Stimulated activated CD4-positive, alpha-beta T cell treated with anti-CD3 and anti-CD28 coated beads, Interleukin-12 subunit alpha, Interleukin-12 subunit beta, amount 100 ng/mL, for 24 hours (primary cell): ENCODE data around the gene TOB1.
A peak's percentile ranks its signal among the peaks of the same experiment; 100 is the strongest.

Experiments used
- DNase-seq, 2 experiments: peaks; one replicate each; pipeline ENCODE4 v3.0.0-alpha.2; 2020; ENCODE audit warnings: low read depth in 2 of 2

TOB1 gene

DNA sequence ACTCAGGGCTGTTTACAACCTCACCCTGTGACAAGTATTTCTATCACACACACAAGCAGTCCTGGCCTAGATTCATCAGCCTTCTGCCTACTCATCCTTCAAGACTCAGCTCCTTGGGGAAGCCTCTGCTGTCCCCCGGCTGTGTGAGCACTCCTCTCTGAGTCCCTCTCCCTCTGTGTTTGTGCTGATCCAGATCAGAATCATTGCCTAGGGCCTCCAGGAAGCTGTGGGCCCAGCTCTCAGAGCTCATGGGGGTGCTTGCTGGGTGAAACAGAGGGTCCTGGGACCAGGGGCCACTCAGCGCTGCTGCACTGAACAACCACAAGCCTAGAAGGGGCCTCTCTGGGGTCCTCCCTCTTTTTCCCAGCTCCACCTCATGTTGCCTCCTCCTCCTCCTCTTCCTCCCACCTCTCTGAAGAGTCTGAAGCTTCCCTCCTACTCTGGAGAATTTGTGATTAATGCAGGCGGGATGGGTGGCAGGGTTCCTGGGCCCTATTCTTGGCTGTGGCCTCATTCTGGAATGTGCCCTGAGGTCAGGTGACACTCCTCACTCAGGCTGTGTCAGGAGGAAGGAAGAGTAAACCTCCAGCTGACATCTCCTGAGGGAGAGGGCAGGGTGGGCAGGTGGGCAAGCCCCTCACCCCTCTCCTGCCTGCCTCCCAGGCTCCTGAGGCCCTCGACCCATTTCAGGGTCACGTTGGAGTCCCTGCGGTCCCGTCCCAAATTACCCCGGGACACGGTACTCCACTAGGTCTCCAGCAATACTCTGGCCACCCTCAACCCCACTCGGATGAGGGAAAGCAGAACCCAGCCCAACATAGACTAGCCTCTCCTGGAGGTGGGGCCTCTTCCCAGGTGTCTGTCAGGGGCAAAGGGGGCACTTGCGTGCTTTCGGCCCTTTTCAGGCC is 20.7 kb downstream of the TOB1 start:
- no peak for DNase-seq

DNA sequence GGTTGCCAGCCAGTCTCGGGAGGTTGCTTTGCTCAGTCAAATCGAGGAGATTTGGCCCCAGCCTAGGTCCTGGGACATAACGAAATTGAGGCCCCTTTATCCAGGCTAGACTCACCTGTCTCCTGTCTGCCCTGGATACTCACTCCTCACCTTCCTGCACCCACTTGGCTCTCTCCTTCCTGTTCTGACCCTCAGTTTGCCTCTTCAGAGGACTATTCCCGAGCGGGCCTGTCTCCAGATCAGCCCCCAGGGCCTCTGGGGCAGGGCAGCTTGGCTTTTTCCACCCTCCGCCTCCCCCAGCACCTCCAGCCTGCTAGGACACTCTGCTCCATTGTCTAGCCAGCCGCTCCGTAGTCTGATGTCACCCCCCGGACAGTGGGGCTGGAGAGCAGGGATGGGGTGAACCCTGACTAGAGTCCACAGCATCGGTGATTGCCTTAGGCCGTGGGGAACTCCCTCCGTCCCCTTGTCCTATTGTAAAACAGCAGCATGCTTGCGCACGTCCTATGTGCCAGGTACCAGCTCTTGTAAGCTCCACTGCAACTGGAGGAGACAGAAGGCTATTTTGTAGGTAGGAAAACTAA is 21.9 kb downstream of the TOB1 start:
- DNase-seq, result no peak

DNA sequence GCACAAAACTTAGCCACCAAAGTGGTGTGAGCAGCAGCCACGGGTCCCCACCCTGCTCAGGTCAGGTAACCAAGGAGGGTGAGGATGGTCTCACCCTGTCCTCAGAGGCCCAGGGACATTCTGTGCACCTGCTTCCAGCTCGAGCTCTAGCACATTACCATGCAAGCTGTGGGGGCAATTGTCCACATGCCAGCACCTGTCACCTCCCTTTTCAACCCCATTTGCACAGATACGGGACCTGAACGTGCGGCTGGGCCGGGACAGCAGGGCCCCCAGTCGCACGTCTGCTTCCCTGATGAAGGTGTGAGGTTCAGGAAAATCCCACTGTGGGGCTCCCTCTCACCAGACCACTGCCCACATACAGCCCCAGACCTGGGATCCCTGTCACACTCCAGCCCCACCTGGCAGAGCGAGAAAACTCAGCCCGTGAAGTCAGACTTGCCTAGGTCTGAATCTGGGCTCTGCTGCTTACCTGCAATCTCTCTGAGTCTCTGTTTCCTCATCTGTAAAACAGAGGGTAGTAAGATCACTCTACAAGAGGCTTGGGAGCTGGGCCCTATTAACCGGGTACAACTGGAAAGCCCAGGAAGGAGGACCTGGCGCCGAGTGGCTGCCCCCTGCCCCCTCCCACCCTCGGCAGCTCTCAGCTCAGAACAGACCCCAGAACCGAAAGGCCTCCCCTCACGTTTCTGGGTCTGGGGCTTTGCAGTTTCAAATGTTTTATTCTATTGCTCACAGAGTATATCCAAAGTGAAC is 22.8 kb downstream of the TOB1 start:
- no peak for DNase-seq

DNA sequence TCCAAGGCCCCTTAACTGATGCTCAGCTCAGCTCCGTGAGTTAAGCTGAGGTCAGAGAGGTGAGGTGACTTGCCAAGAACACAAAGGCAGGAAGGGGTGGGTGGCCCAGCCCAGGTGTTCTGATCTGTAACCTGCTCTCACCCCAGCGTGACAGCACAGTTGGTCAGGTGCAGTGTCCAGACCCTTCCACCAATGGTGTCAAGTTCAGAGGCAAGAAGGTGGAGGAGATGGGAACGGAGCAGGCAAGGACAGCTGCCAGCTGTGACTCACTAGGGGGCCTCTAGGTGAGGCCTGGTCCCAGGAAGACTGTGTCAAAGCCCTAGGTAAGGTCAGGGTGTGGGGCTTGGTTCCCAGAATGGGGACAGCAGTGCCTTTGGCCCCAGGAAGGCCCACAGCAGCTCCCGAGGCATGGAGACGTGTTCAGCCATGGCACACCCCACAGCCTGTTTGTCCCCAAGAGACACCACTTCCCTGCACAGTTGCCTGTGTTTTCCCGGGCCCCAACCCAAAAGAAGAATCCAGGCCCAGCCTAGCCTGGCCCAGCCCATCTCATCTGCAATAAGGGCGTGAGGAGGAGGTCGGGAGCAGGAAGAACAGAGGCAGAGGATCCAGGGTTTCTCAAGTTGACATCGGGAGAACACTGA is 23.5 kb downstream of the TOB1 start:
- no peak for DNase-seq

DNA sequence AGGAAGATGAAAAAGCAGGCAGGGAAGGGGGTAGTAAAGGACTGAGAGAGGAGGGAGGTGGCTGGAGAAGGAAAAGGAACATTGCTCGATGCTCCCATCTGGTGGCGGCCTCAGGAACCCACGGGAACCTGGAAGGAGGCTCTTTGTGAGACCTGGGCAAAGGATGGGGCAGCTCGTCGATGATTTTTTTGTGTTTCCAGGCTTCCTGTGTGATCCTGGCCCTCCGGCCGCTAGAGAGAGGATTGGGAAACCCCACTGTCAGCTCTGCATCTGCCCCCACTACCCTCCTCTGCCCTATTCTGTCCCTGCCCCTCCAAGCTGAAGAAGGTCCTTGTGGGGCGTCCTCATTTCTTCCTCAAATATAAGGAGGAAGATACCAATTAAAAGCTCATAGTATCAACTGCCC is 24.2 kb downstream of the TOB1 start:
- DNase-seq, result peak in 1 of 2 experiments; percentile 50

DNA sequence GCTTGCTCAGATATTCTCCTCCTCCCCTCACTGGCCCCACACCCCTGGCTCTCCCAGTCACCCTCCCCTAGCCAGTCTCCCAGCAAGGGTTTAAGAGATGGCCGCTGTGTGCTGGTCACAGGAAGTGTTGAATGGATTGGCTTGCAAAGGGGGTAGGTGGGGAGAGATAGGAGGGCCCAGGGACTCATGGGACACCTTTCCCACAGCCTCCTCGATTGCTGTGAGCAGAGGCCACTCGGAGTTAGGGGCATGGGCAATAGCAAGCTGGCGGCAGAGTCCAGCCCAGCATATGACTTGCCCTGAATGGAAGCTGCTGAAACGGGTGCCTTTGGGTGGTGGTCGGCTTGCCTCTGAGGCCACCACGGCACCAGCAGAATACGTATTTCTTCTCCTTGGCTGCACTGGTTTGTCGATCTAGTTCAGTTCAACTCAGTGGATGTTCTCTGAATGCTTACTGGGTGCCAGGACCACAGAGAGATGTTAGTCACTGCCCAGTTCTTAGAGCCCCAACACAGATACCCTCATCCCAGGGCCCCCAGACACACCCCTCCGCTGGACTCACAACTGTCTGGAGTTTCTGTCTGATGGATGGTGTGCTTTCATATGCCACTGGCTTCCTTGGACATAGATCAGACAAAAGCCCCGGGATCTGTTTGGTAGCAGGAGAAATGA is 24.7 kb downstream of the TOB1 start:
- DNase-seq, result no peak

DNA sequence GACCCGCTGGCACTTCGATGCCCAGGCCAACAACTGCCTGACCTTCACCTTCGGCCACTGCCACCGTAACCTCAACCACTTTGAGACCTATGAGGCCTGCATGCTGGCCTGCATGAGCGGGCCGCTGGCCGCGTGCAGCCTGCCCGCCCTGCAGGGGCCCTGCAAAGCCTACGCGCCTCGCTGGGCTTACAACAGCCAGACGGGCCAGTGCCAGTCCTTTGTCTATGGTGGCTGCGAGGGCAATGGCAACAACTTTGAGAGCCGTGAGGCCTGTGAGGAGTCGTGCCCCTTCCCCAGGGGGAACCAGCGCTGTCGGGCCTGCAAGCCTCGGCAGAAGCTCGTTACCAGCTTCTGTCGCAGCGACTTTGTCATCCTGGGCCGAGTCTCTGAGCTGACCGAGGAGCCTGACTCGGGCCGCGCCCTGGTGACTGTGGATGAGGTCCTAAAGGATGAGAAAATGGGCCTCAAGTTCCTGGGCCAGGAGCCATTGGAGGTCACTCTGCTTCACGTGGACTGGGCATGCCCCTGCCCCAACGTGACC is 25.8 kb downstream of the TOB1 start:
- DNase-seq, result no peak

DNA sequence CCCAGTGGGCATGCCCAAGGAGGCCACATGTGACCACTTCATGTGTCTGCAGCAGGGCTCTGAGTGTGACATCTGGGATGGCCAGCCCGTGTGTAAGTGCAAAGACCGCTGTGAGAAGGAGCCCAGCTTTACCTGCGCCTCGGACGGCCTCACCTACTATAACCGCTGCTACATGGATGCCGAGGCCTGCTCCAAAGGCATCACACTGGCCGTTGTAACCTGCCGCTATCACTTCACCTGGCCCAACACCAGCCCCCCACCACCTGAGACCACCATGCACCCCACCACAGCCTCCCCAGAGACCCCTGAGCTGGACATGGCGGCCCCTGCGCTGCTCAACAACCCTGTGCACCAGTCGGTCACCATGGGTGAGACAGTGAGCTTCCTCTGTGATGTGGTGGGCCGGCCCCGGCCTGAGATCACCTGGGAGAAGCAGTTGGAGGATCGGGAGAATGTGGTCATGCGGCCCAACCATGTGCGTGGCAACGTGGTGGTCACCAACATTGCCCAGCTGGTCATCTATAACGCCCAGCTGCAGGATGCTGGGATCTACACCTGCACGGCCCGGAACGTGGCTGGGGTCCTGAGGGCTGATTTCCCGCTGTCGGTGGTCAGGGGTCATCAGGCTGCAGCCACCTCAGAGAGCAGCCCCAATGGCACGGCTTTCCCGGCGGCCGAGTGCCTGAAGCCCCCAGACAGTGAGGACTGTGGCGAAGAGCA is 26.4 kb downstream of the TOB1 start:
- DNase-seq, result no peak

DNA sequence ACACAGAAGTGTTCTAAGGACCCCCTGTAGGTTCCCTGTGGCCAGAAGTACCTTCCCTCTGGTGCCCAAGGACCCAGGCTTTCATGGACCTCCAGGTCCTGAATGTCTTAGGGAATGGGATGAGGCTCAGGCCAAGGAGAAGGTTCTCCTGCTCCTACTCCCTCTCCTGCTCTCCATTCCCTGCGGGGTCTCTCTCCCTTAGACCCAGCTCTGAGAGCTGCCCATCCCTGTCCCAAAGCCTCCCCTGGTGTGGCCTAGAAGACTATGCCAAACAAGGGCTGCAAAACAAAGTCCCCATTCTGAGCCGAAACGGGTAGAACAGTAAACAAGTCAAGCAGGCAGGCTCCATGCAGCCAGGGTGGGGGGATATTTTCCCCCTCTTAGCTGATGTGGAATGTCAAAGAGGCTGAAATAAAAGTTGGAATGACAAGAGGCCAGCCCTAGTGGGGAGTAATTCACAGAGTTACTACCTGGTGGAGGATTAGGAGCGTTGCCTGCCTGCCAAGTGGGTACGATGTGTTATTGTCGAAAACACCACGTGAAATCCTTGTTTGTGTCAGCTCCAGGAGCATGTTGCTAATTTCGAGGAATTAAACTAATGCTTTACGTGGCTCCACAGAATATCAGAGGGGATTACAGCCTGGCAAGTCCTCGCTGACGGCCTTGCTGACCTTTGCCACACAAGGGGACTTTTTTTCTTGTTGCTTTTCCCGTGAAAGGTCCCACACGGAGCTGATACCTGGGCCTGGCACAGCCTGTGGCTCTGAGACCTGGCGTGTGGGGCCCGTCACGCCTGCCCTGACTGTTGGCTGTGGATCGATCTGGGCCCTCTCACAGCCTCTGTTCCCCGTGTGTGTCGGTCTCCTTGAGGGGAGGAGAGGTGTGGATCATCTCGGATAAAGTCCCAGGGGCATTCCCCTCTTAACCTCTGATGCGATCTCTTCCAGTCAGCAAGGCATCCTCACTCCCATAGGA is 27.9 kb downstream of the TOB1 start:
- DNase-seq, result no peak

DNA sequence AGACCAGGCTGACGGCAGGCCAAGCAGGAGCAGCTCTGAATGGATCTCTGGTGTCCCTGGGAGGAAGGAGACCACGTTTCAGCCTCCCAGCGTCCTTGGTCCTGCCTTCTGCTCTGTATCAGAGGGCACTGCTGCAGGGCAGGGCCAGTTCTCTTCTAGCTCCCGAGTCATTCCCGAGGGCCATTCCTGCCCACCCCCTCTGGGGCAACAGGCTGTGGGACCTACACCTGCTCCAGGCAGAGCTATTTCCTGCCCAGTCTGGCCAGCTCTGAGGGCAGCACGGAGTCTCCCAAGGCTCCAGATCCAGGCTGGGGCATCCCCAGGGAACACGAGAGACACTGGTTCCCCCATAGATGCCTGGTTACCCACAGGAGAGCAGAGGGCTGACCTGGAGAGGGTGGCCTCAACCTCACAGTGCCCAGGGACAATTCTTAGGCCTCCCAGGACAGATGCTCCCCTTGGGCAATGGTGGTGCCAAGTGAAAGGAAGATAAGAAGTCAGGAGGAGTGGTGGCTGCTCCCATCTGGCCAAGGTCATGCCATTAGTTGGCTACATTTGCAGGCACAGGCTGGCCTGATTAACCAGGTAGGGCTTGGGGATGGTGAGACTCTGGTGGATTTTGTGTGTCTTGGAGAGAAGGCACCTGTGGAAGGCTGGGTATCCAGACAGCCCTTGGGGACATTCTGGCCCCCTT is 28.7 kb downstream of the TOB1 start:
- no peak for DNase-seq

DNA sequence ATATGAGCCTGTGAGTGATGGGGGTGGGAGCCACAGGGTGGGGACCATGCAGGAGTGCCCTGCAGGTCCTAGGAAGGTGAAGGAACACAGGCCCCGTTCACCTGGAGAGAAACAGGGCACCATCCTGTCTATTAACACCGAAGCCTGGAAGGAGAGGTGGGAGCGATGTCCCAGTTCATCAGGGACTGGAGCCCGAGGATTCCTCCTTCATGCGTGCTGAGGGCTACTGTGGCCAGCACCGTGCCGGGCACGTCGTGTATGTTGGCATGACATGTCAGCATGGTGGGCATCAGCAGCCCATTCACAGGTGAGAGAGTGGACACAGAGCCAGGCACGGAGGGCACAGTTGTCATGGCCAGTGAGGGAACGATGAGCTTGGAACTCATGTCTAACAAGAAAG is 29.3 kb downstream of the TOB1 start:
- DNase-seq, result no peak

DNA sequence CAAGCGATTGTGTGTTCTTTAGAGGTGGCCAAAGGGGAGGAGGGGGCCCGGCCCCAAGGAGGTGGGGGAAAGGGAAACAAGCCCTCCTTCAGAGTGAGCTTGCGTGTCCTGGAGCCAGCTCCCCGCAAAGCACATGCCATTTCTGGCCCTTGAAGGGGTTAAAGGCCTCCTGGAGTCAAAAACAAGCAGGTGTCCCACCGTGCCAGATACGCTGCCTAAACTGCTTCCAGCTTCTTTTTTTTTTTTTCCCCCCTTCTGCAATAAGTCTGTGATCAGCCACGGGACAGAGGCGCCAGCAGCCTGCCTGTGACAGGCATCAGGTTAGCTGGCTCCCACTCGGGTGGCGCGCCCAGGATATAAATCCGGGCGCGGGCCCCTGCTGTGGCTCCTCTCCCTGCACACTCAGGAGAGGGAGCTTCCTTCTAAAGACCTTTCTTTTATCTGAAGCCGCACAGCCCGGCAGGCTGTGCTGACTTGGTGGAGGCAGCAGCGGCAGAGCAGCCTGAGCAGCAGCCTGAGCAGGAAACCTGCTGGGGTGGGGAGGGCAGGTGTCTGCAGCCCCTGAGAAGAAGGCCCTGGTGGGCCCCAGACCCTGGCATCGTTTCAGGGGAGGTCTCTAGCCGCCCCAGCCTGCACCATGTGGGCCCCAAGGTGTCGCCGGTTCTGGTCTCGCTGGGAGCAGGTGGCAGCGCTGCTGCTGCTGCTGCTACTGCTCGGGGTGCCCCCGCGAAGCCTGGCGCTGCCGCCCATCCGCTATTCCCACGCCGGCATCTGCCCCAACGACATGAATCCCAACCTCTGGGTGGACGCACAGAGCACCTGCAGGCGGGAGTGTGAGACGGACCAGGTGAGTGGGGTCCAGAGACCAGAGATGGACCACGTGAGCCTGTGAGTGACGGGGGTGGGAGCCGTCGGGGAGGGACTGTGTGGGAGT is 30.6 kb downstream of the TOB1 start, which contains the start of gene WFIKKN2:
TSS of gene WFIKKN2 (plus strand) at position 286 of the 934 bp plus-strand sequence. CDS start at position 638, 352 bp downstream.
- no peak for DNase-seq

DNA sequence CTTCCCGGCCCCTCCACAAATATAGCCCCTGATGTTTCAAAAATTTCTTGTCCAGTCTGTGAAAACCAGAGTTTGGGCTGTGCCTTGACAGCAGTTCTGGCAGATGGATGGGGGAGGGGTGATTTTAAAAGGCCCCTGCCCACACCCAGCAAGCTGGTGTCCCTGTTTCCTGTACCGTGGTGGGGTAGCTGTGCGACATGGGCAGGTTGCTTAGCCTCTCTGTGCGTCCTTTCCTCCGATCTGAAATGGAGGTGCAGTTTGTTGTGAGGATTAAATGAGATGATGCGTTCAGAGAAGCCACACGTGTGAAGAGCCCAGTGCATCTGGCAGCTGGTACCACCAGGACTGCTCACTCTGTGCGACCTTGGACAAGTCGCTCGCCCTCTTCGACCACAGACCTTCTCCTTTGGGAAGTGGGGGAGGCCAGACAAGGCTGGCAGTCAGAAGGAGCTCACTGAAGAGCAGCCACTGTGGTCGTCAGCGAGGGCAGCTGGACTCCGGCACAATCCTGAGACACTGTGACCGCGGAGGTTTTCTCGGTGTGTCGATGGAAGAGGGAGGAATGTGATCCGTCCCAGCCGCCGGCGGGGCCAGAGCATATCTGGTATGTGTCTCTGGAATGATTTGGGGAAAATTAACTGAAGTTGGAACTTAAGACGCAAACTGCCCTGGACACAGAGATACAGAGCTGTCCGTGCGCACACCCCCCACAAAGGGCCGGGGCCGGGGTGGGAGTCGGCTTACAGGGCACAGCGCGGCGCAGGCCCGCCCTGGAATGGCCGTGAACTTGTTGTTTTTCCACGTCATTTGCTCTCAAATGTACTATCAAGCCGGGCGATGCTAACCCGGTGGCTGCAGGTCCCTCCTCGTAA is 31.5 kb downstream of the TOB1 start:
- DNase-seq, result no peak

DNA sequence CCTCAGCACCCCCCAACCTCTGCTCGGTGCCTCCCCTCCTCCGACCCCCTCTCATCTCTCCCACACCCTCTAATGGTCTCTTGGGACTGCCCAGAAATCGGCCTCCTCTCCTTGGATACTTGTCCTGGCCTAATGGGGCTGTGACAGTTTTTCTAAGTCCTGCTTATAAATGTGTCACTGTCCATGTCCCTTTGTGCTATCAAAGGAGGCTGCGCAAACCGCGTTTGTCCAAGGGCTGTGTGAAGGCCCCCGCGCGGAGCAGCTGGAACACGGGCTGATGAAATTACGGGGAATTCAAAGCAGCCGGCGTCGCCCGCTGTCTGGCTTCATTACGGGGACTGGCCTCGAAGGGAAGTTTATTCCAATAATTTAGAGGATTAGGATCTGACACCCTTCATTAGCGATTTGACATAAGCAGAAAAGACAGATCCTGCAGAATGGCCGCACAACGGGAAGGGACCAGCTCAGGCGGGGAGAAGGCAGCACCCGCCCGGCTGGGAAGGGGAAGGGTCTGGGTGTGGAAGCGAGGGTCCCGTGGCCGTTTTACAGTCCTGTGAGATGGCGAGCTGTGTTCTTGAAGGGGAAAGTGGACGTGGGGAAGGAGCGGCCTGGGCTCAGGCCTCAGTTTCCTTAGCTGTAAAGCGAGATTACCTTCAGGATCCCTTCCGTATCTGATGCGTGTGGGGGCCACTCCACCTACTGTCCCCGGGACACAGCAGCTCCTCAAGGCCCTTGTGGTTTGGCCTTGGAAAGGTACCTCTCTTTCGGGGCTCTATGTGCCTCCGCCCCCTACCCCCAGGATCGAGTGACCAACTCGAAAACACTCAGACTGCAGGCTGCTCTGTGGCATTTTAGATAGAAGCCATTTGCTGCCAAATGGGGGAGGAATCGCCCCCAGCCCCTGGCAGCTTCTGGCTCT is 32.4 kb downstream of the TOB1 start:
- DNase-seq, result no peak

DNA sequence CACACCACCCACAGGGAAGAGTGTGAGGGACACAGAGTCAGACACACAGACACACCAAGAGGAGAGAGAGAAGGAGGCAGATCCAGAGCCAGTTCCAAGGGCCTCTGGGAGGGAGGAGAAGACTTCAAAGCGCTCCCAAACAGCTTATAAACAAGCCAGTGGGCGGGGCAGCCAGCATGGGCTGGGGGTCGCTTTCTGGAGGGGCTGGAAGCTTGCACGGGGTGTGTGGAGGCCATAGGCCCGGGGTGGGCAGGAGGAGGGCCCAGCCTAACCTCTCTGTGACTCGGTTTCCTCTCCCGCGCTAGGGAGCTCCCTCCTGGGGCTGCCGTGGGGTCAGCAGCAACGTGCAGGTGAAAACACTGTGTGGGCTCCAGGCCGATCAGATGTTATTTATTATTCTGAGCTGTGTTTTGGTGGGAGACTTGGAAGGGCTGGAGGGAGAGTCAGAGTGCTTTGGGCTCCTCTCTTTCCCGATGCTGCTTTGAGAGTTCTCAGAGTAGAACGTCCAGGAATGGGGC is 33.2 kb downstream of the TOB1 start:
- DNase-seq, result no peak
